ENCODE data around the gene SLC9A9. TPM values are rescaled to one million over a fixed set of nuclear protein-coding genes. Genes with fewer than 3 reads are reported as not detected.
A peak's percentile ranks its signal among the peaks of the same experiment; 100 is the strongest.

The SLC9A9 gene
- total and polyA plus RNA-seq, 12 donors = 1.3 to 8.4 (median 3.0) TPM

- 89 to 90% methylated on average over 3 of the region's 3 CpGs for WGBS, 2 donors
- intact Hi-C loops (cut with DNase I) = no loop called here
- no peak for TF ChIP-seq CTCF (IDR thresholded peaks at IDR 0.05)
Observed at GRCh38 chr3:143221446-143221845, 626.8 kb downstream of the SLC9A9 start.

GRCh38 chr3:143220741-143221140, 627.5 kb downstream of the SLC9A9 start:
- no peak for TF ChIP-seq CTCF (IDR thresholded peaks at IDR 0.05)
- ATAC-seq = no peak
- whole genome bisulfite sequencing, 2 donors = 92 to 93% methylated on average over 3 of the region's 3 CpGs
- H3K27ac ChIP-seq = no peak overlapping the region
- no peaks in the 10 kb centered on the region for H3K9me3 ChIP-seq
- H3K4me1 ChIP-seq = peaks cover 0 to 13% (median 0%) of the 10 kb centered on the region in 9 donors
- no peak overlapping the region for H3K4me3 ChIP-seq
- no peaks in the 10 kb centered on the region for H3K27me3 ChIP-seq
- no peak for DNase-seq
- no peaks in the 10 kb centered on the region for H3K36me3 ChIP-seq
- intact Hi-C loops (cut with DNase I) = no loop called here

More at GRCh38 chr3:143221446-143221845, 626.8 kb downstream of the SLC9A9 start:
- no peak for ATAC-seq
- Histone ChIP-seq H3K27me3 (no peaks in the 10 kb centered on the region), H3K27ac (no peak overlapping the region), H3K4me1 (peaks cover 0 to 10% (median 0%) of the 10 kb centered on the region in 9 donors), H3K9me3 (no peaks in the 10 kb centered on the region), H3K36me3 (no peaks in the 10 kb centered on the region), H3K4me3 (no peak overlapping the region)
- DNase-seq = no peak

- no peak for ATAC-seq
- intact Hi-C loops (cut with DNase I) = no loop called here
- WGBS, 2 donors = 67 to 77% methylated on average over 2 of the region's 2 CpGs
- Histone ChIP-seq H3K27ac (no peak overlapping the region), H3K27me3 (no peaks in the 10 kb centered on the region), H3K4me3 (no peak overlapping the region), H3K9me3 (no peaks in the 10 kb centered on the region), H3K4me1 (peaks cover 0 to 13% (median 0%) of the 10 kb centered on the region in 9 donors), H3K36me3 (no peaks in the 10 kb centered on the region)
- no peak for TF ChIP-seq CTCF (IDR thresholded peaks at IDR 0.05)
- no peak for DNase-seq
Observed at GRCh38 chr3:143218166-143218835, 630.0 kb downstream of the SLC9A9 start.

GRCh38 chr3:143217283-143217682, 631.0 kb downstream of the SLC9A9 start:
- H3K27me3 ChIP-seq = no peaks in the 10 kb centered on the region
- peak overlapping the region in 1 of 10 donors; percentile 7 for H3K27ac ChIP-seq
- no peak for TF ChIP-seq CTCF (IDR thresholded peaks at IDR 0.05)
- no peak overlapping the region for H3K4me3 ChIP-seq
- no peaks in the 10 kb centered on the region for H3K9me3 ChIP-seq
- peaks cover 0 to 13% (median 0%) of the 10 kb centered on the region in 9 donors for H3K4me1 ChIP-seq
- intact Hi-C loops (cut with DNase I) = no loop called here
- no peaks in the 10 kb centered on the region for H3K36me3 ChIP-seq
- DNase-seq = no peak
- ATAC-seq = no peak

Measured in heart right ventricle (tissue), 16 donors.